T-cell (primary cell): ENCODE results near the gene BRPF3. TPM values are rescaled to one million over a fixed set of nuclear protein-coding genes. Genes with fewer than 3 reads are reported as not detected.

Experiments used
- total RNA-seq, 35 experiments: library from RNA in 6 of 35; stranded (reverse) in 6 of 35; fragments of 120-200 nt in 1 of 35; gene quantifications; one replicate each; pipeline versions ENCODE4 v1.2.1 to v1.2.4 and lab custom pipeline; 2013 to 2026

The BRPF3 gene
- total RNA-seq, 5 donors from 2014 or later (not counting 1 experiment from before 2014, with no cell fraction given) = 33.9 to 38.5 (median 35.7) TPM

Other genes starting within 250 kb of the BRPF3 start
- gene SLC26A8, start 172.1 kb upstream of the BRPF3 start, total RNA-seq = not detected
- 10 to 100 TPM; 49.3 to 64.5 (median 60.3) TPM for gene MAPK14, start 168.9 kb upstream of the BRPF3 start, total RNA-seq
- 10 to 100 TPM; 38.2 to 45.6 (median 44.1) TPM for gene MAPK13, start 66.2 kb upstream of the BRPF3 start, total RNA-seq
- gene PNPLA1, start 73.3 kb downstream of the BRPF3 start, total RNA-seq = under 1 TPM in 2 of 5 donors, not detected in 3; 0.20 to 0.22 TPM
- gene BNIP5, start 140.1 kb downstream of the BRPF3 start, total RNA-seq = under 1 TPM in 1 of 5 donors, not detected in 4; 0.09 TPM
- gene ETV7, start 190.9 kb downstream of the BRPF3 start, total RNA-seq = 1 to 10 TPM in 3 of 5 donors, under 1 TPM in 2; 0.44 to 3.3 (median 1.1) TPM
- under 1 TPM in 4 of 5 donors, not detected in 1; 0.13 to 0.44 (median 0.25) TPM for gene PXT1, start 246.1 kb downstream of the BRPF3 start, total RNA-seq
- gene KCTD20, start 246.3 kb downstream of the BRPF3 start, total RNA-seq = 10 to 100 TPM; 29.7 to 39.8 (median 33.3) TPM